ENCODE data around the gene ARSG. TPM values are rescaled to one million over a fixed set of nuclear protein-coding genes. Genes with fewer than 3 reads are reported as not detected.

ARSG gene
- total and polyA plus RNA-seq, 9 of the 15 experiments (the other 6 are each of a cell fraction or from before 2014, with no cell fraction given), result 1.0 to 5.6 (median 1.8) TPM

DNA sequence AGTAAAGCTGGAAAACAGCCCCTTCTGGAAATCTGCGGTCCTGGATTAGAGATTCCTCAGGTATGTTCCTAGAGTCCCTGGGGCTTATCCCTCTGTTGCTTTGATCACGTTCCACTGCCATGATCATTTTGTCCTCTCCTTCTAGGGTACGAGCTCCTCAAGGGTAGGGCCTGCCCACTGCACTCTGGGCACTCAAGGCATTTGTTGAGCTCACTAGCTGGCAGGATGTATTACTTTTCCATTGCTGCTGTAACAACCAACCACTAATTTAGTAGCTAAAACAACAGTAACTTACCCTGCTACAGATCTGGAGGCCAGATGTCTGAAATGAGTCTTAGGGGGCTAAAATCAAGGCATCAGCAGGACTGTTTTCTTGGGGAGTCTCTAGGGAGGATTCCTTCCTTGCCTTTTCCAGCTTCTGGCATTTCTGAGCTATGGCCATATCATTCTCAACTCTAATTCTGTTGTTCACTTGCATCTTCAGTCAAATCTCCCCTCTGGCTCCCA is 65.7 kb downstream of the ARSG start (continued):
- TF ChIP-seq, protein P1, sequence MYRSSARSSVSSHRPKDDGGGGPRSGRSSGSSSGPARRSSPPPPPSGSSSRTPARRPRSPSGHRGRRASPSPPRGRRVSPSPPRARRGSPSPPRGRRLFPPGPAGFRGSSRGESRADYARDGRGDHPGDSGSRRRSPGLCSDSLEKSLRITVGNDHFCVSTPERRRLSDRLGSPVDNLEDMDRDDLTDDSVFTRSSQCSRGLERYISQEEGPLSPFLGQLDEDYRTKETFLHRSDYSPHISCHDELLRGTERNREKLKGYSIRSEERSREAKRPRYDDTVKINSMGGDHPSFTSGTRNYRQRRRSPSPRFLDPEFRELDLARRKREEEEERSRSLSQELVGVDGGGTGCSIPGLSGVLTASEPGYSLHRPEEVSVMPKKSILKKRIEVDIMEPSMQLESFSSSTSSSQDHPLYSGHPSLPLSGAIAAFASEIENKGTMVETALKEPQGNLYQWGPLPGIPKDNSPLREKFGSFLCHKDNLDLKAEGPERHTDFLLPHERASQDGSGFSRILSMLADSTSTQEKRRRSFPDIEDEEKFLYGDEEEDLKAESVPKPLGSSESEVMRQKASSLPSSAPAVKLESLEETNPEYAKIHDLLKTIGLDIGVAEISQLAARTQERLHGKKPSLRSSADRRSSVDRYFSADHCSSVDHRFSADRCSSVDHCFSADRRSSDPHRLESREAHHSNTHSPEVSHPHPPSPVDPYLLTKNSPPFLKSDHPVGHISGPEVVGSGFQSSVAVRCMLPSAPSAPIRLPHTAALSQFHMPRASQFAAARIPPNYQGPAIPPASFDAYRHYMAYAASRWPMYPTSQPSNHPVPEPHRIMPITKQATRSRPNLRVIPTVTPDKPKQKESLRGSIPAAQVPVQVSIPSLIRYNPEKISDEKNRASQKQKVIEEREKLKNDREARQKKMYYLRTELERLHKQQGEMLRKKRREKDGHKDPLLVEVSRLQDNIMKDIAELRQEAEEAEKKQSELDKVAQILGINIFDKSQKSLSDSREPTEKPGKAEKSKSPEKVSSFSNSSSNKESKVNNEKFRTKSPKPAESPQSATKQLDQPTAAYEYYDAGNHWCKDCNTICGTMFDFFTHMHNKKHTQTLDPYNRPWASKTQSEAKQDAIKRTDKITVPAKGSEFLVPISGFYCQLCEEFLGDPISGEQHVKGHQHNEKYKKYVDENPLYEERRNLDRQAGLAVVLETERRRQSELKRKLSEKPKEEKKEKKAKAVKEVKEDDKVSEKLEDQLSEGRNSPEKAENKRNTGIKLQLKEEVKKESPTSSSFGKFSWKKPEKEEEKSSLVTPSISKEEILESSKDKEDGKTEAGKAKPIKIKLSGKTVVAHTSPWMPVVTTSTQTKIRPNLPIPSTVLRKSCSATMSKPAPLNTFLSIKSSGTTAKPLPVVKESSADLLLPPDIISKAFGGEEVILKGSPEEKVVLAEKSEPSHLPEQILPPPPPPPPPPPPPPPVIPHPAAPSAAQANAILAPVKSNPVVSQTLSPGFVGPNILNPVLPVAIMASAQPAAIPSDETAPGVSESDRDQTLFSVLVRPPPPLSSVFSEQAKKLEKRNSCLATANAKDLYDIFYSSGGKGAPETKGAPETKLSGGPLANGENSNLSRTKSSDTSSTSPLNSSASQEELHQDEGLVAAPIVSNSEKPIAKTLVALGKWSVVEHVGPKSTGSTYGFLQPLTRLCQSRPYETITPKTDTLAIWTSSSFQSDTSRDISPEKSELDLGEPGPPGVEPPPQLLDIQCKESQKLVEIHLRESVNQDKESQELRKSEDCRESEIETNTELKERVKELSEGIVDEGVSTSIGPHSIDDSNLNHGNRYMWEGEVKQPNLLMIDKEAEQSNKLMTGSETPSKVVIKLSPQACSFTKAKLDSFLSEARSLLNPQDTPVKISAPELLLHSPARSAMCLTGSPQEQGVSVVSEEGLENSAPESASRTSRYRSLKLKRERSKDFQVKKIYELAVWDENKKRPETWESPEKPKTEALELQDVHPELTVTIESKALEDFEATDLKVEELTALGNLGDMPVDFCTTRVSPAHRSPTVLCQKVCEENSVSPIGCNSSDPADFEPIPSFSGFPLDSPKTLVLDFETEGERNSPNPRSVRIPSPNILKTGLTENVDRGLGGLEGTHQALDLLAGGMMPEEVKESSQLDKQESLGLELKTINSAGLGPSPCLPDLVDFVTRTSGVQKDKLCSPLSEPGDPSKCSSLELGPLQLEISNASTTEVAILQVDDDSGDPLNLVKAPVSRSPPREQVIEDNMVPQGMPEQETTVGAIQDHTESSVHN (IDR thresholded peaks at IDR 0.05; ENCODE audit: borderline replicate concordance in 1 of 2, low read depth in 1 of 2), result no peak
- TF ChIP-seq MTF1 (CRISPR knock-in tag; IDR thresholded peaks at IDR 0.05; ENCODE audit: borderline replicate concordance) (no peak), JUNB (CRISPR knock-in tag; conservative IDR thresholded peaks at IDR 0.05) (no peak), STAT5A (IDR thresholded peaks at IDR 0.05; ENCODE audit: borderline replicate concordance, low read length) (no peak), OTX1 (CRISPR knock-in tag; IDR thresholded peaks at IDR 0.05) (no peak)
